ENCODE measurements around the gene MTFMT.

Gene MTFMT

GRCh38 chr15:64981812-64982431 is 47.5 kb downstream of the MTFMT start:
- DNase-seq: no peak

- DNase-seq: no peak
These were observed 50.2 kb downstream of the MTFMT start for GRCh38 chr15:64979252-64979710.

DNA sequence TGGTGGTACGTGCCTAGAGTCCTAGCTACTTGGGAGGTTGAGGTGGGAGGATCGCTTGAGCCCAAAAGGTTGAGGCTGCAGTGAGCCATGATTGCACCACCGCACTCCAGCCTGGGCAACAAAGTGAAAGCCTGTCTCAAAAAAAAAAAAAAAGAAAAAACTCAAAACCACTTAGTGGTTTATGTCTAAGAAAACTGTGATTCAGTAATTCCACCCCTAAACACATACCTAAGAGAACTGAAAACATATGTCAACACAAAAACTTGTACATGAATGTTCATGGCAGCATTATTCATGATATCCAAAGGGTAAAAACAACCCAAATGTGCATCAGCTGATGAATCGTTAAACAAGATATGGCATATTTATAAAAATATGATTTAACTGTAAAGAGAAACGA is 54.0 kb downstream of the MTFMT start:
- DNase-seq: no peak

DNA sequence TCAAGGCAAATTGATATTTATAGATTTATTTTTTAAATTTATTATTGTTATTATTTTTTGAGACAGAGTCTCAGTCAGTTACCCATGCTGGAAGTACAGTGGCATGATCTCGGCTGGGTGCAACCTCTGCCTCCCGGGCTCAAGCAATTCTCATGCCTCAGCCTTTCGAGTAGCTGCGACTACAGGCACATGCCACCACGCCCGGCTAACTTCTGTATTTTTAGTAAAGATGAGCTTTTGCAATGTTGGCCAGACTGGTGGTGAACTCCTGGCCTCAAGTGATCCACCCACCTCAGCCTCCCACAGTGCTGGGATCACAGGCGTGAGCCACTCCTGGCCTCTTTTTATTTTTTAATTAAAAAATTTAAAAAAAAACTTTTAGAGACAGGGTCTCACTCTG is 58.7 kb downstream of the MTFMT start:
- no peak for DNase-seq

- DNase-seq: no peak
These were observed 60.0 kb downstream of the MTFMT start for GRCh38 chr15:64969401-64969800.

DNA sequence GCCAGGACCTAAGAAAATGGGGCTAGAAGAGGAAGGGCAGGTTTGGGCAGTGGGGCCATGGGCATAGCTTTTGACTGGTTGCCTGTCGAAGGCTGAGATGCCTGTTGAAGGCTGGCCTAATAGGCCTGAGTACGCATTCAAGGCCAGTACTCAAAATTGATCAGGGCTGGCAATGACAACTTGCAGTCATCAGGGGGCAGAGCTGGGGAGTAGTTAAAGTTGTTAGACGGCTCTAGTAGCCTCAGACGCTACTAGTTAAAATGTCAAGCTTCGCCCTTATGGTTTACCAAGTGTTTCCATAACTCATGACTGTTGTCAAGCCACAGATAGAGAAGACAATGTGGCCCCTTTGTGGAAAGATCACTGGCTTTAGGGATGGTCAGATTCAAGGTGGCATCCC is 68.4 kb downstream of the MTFMT start:
- DNase-seq: no peak

GRCh38 chr15:64960153-64960552 is 69.3 kb downstream of the MTFMT start:
- DNase-seq: no peak

- DNase-seq: no peak
These were observed 70.3 kb downstream of the MTFMT start for GRCh38 chr15:64959128-64959527.

- no peak for DNase-seq
These were observed 75.0 kb downstream of the MTFMT start for GRCh38 chr15:64954395-64954794.

DNA sequence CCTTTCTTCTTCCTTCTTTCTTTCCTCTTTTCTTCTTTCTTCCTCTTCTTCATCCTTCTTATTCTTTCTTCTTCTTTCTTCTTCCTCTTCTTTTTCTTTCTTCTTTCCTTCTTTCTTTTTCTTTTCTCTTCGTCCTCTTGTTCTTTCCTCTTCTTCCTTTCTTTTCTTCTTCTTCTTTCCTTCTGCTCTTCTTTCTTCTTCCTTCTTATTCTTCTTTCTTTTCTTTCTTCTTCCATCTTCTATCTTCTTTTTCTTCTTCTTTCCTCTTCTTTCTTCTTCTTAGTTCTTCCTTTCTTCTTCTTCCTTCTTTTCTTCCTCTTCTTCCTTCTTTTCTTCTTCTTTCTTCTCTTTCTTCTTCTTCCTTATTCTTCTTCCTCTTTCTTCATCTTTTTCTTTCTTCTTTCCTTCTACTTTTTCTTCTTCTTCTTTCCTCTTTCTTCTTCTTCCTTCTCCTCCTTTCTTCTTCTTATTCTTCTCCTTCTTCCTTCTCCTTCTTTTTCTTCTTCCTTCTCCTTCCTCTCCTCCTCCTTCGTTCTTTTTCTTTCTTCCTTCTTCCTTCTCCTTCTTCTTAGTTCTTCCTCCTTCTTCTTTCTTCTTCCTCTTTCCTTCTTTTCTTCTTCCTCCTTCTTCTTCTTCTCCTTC is 77.5 kb downstream of the MTFMT start:
- DNase-seq: no peak
